ENCODE data around the gene ZNF580. TPM values are rescaled to one million over a fixed set of nuclear protein-coding genes. Genes with fewer than 3 reads are reported as not detected.

Gene ZNF580
- total and polyA plus RNA-seq, 3 donors from 2014 or later: 21.7 to 38.0 (median 37.6) TPM

GRCh38 chr19:55624109-55625003 is 16.4 kb upstream of the ZNF580 start, which contains the start of gene ZNF784:
ZNF784 (minus strand) TSS chr19:55624566; CDS start chr19:55624561, 5 bp downstream.
- Histone ChIP-seq H3K27ac (peak within 1 kb of the TSS; percentile 99), H3K27me3 (no peaks in the 10 kb centered on the region), H3K4me3 (peak within 1 kb of the TSS; percentile 60 to 73), H3K9me3 (no peaks in the 10 kb centered on the region), H3K4me1 (peaks cover 20% of the 10 kb centered on the region), H3K36me3 (ENCODE audit: low read depth, missing control alignments) (no peaks in the 10 kb centered on the region)
- no peak for TF ChIP-seq POLR2A (IDR thresholded peaks at IDR 0.05)
- TF ChIP-seq, protein P1, sequence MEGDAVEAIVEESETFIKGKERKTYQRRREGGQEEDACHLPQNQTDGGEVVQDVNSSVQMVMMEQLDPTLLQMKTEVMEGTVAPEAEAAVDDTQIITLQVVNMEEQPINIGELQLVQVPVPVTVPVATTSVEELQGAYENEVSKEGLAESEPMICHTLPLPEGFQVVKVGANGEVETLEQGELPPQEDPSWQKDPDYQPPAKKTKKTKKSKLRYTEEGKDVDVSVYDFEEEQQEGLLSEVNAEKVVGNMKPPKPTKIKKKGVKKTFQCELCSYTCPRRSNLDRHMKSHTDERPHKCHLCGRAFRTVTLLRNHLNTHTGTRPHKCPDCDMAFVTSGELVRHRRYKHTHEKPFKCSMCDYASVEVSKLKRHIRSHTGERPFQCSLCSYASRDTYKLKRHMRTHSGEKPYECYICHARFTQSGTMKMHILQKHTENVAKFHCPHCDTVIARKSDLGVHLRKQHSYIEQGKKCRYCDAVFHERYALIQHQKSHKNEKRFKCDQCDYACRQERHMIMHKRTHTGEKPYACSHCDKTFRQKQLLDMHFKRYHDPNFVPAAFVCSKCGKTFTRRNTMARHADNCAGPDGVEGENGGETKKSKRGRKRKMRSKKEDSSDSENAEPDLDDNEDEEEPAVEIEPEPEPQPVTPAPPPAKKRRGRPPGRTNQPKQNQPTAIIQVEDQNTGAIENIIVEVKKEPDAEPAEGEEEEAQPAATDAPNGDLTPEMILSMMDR (IDR thresholded peaks at IDR 0.05): no peak
- DNase-seq: peak; percentile 95
- WGBS, 2 donors: 0 to 2% methylated on average over 36 to 44 of the region's 56 CpGs
- intact Hi-C loops (cut with DNase I; ENCODE audit: low total_unique reads): no loop called here

DNA sequence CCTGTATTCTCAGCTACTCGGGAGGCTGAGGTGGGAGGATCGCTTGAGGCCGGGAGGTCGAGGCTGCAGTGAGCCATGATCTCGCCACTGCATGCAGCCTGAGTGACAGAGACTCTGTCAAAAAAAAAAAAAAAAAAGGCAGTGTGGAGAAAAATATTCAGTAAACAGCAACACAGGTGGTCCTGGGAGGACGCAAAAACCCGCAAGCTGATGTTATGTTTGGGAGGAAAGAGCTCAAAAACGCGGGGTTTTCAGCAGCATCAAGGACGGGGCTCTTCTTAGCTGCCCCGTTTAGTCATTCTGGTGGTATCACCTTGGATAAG is 15.8 kb upstream of the ZNF580 start:
- intact Hi-C loops (cut with DNase I; ENCODE audit: low total_unique reads): no loop called here
- H3K27me3 ChIP-seq: no peaks in the 10 kb centered on the region
- H3K4me3 ChIP-seq: peak overlapping the region; percentile 60 to 73
- H3K36me3 ChIP-seq (ENCODE audit: low read depth, missing control alignments): no peaks in the 10 kb centered on the region
- no peaks in the 10 kb centered on the region for H3K9me3 ChIP-seq
- WGBS, 2 donors: 29 to 31% methylated on average over 11 of the region's 11 CpGs
- no peak for TF ChIP-seq POLR2A (IDR thresholded peaks at IDR 0.05)
- TF ChIP-seq, protein P1 (IDR thresholded peaks at IDR 0.05): no peak
- no peak for DNase-seq
- H3K27ac ChIP-seq: peak overlapping the region; percentile 99
- peaks cover 20% of the 10 kb centered on the region for H3K4me1 ChIP-seq

DNA sequence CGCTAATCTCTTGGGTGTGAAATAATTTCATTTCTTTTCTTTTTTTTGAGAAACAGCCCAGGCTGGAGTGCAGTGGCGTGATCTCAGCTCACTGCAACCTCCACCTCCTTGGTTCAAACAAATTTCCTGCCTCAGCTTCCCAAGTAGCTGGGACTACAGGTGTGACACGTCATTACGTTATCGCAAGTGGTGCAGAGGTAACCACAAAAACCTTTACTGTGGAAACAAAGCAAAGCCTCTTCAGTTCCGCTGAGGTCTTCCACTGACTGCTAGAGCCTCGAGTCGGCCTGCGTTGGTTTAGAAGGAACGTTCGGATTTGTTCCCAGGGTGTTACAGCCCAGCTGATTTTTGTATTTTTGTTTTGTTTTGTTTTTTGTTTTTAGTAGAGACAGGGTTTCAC is 14.5 kb upstream of the ZNF580 start:
- intact Hi-C loops (cut with DNase I; ENCODE audit: low total_unique reads): no loop called here
- Histone ChIP-seq H3K4me3 (no peak overlapping the region), H3K4me1 (peaks cover 20% of the 10 kb centered on the region), H3K27ac (no peak overlapping the region), H3K9me3 (no peaks in the 10 kb centered on the region), H3K27me3 (no peaks in the 10 kb centered on the region), H3K36me3 (ENCODE audit: low read depth, missing control alignments) (no peaks in the 10 kb centered on the region)
- no peak for DNase-seq
- WGBS, 2 donors: 93 to 96% methylated on average over 11 of the region's 11 CpGs
- TF ChIP-seq POLR2A (IDR thresholded peaks at IDR 0.05): no peak
- TF ChIP-seq, protein P1 (IDR thresholded peaks at IDR 0.05): no peak

GRCh38 chr19:55632463-55632834 is 8.4 kb upstream of the ZNF580 start:
- Histone ChIP-seq H3K4me3 (no peak overlapping the region), H3K36me3 (ENCODE audit: low read depth, missing control alignments) (no peaks in the 10 kb centered on the region), H3K27me3 (no peaks in the 10 kb centered on the region), H3K4me1 (peaks cover 19% of the 10 kb centered on the region), H3K9me3 (no peaks in the 10 kb centered on the region), H3K27ac (peak overlapping the region in 1 of 2 donors; percentile 41)
- WGBS, 2 donors: 20 to 33% methylated on average over 3 of the region's 3 CpGs
- no peak for TF ChIP-seq POLR2A (IDR thresholded peaks at IDR 0.05)
- TF ChIP-seq, protein P1 (IDR thresholded peaks at IDR 0.05): peak; percentile 85 to 97 (median 95)
- peak; percentile 99 for DNase-seq
- intact Hi-C loops (cut with DNase I; ENCODE audit: low total_unique reads): no loop called here
